ENCODE results near the gene SERHL2. TPM values are rescaled to one million over a fixed set of nuclear protein-coding genes. Genes with fewer than 3 reads are reported as not detected.

SERHL2 gene
- polyA plus RNA-seq, 1 donor (not counting 4 experiments of a cell fraction or from before 2014, with no cell fraction given) = 2.5 TPM

GRCh38 chr22:42612336-42612735 is 58.6 kb downstream of the SERHL2 start:
- Histone ChIP-seq H3K4me1 (ENCODE audit: control insufficient read depth, extremely low read depth, insufficient read depth, low read length) (peaks cover 36% of the 10 kb centered on the region), H4K20me1 (ENCODE audit: control insufficient read depth, extremely low read depth, insufficient read depth, low read length) (peaks cover 7% of the 10 kb centered on the region), H3K9me1 (ENCODE audit: control insufficient read depth, extremely low read depth, insufficient read depth, low read length) (peaks cover 8% of the 10 kb centered on the region), H3K4me2 (ENCODE audit: control insufficient read depth, extremely low read depth, insufficient read depth, low read depth, low read length) (peak overlapping the region; percentile 79), H3K9me3 (ENCODE audit: control insufficient read depth, low read depth, low read length) (no peaks in the 10 kb centered on the region), H3K36me3 (ENCODE audit: control insufficient read depth in 2 of 2, extremely low read depth in 1 of 2, insufficient read depth in 2 of 2, low read length in 2 of 2) (peaks cover 8 to 16% of the 10 kb centered on the region in 2 experiments), H3K79me2 (ENCODE audit: control insufficient read depth, insufficient read depth, low read length) (peaks cover 62% of the 10 kb centered on the region), H3K4me3 (ENCODE audit: control insufficient read depth in 2 of 3, extremely low read depth in 1 of 3, insufficient read depth in 2 of 3, low read depth in 1 of 3, low read length in 3 of 3) (no peak overlapping the region), H3K27ac (ENCODE audit: control insufficient read depth, insufficient read depth, low read length) (peak overlapping the region; percentile 7), H3K9ac (ENCODE audit: control insufficient read depth, extremely low read depth, insufficient read depth, low read length) (peak overlapping the region; percentile 19), H3K27me3 (ENCODE audit: control insufficient read depth, extremely low read depth, insufficient read depth, low read length) (no peaks in the 10 kb centered on the region), H2AFZ (ENCODE audit: control insufficient read depth, low read length) (no peak overlapping the region)
- FAIRE-seq = no peak
- DNase-seq (ENCODE audit: low read depth, low spot score) = no peak
- dilution Hi-C loops (cut with MboI; ENCODE audit: extremely low pct_ligation_motif_present, low sequenced_read_pairs) = no loop called here
- no peak for TF ChIP-seq EZH2 (IDR thresholded peaks at IDR 0.05; ENCODE audit: low read length)
- TF ChIP-seq CTCF (optimal IDR thresholded peaks at IDR 0.05 in 1 of 3, IDR thresholded peaks at IDR 0.05 in 1 of 3, conservative IDR thresholded peaks at IDR 0.05 in 1 of 3; ENCODE audit: extremely low read depth in 1 of 3, insufficient read depth in 2 of 3, low read length in 3 of 3) = no peak

GRCh38 chr22:42613872-42614301 is 60.1 kb downstream of the SERHL2 start:
- H3K4me1 ChIP-seq (ENCODE audit: control insufficient read depth, extremely low read depth, insufficient read depth, low read length) = peaks cover 30% of the 10 kb centered on the region
- DNase-seq (ENCODE audit: low read depth, low spot score) (no peak), FAIRE-seq (peak; percentile 49)

More at GRCh38 chr22:42613872-42614301, 60.1 kb downstream of the SERHL2 start:
- H3K4me2 ChIP-seq (ENCODE audit: control insufficient read depth, extremely low read depth, insufficient read depth, low read depth, low read length) = peak overlapping the region; percentile 80
- H4K20me1 ChIP-seq (ENCODE audit: control insufficient read depth, extremely low read depth, insufficient read depth, low read length) = peaks cover 7% of the 10 kb centered on the region
- no peaks in the 10 kb centered on the region for H3K27me3 ChIP-seq (ENCODE audit: control insufficient read depth, extremely low read depth, insufficient read depth, low read length)
- dilution Hi-C loops (cut with MboI; ENCODE audit: extremely low pct_ligation_motif_present, low sequenced_read_pairs) = no loop called here
- H3K36me3 ChIP-seq (ENCODE audit: control insufficient read depth in 2 of 2, extremely low read depth in 1 of 2, insufficient read depth in 2 of 2, low read length in 2 of 2) = peaks cover 8 to 16% of the 10 kb centered on the region in 2 experiments
- peaks cover 8% of the 10 kb centered on the region for H3K9me1 ChIP-seq (ENCODE audit: control insufficient read depth, extremely low read depth, insufficient read depth, low read length)
- H3K79me2 ChIP-seq (ENCODE audit: control insufficient read depth, insufficient read depth, low read length) = peaks cover 48% of the 10 kb centered on the region
- peak overlapping the region; percentile 100 for H3K27ac ChIP-seq (ENCODE audit: control insufficient read depth, insufficient read depth, low read length)
- H3K4me3 ChIP-seq (ENCODE audit: control insufficient read depth in 2 of 3, extremely low read depth in 1 of 3, insufficient read depth in 2 of 3, low read depth in 1 of 3, low read length in 3 of 3) = peak overlapping the region; percentile 73 to 90 (median 79)
- H3K9me3 ChIP-seq (ENCODE audit: control insufficient read depth, low read depth, low read length) = no peaks in the 10 kb centered on the region
- no peak for TF ChIP-seq CTCF (optimal IDR thresholded peaks at IDR 0.05 in 1 of 3, IDR thresholded peaks at IDR 0.05 in 1 of 3, conservative IDR thresholded peaks at IDR 0.05 in 1 of 3; ENCODE audit: extremely low read depth in 1 of 3, insufficient read depth in 2 of 3, low read length in 3 of 3)
- no peak for TF ChIP-seq EZH2 (IDR thresholded peaks at IDR 0.05; ENCODE audit: low read length)
- no peak overlapping the region for H2AFZ ChIP-seq (ENCODE audit: control insufficient read depth, low read length)
- peak overlapping the region; percentile 92 for H3K9ac ChIP-seq (ENCODE audit: control insufficient read depth, extremely low read depth, insufficient read depth, low read length)

All from keratinocyte (primary cell).